Glomerular visceral epithelial cell (primary cell): Measurements from ENCODE around the gene MARCHF3.
"Not testable (repeated sequence)": the region's sequence is repeated elsewhere in the genome, so short reads cannot be mapped to it uniquely, and the experiment has no call there.

ENCODE experiments used
- DNase-seq: peaks from one replicate; pipeline ENCODE4 v3.0.0-alpha.2; 2016; ENCODE audit errors: extremely low spot score

MARCHF3 gene

DNA sequence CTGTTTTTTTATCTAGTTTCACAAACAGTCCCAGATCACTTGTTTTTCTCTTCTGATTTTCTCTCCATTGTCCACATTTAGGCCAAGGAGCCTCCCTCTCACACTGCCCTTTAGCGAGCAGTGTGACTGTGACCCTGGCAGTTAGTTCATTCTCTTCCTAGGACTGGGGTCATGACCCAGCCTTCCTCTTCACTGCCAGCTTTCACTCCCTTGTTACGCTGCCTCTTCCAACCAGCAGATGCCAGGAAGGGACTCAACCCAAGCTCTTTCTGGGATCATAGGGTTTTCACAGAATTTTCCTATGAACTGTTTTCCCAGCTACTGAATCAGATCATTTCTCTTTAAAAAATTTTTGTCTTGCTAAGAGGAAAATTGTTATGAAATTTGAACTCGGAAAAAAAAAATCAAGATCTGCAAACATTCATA is 182.5 kb downstream of the MARCHF3 start:
- no peak for DNase-seq

- no peak for DNase-seq
These were observed 182.9 kb downstream of the MARCHF3 start for GRCh38 chr5:126847456-126847820.

GRCh38 chr5:126846744-126847455 is 183.5 kb downstream of the MARCHF3 start:
- no peak for DNase-seq

DNA sequence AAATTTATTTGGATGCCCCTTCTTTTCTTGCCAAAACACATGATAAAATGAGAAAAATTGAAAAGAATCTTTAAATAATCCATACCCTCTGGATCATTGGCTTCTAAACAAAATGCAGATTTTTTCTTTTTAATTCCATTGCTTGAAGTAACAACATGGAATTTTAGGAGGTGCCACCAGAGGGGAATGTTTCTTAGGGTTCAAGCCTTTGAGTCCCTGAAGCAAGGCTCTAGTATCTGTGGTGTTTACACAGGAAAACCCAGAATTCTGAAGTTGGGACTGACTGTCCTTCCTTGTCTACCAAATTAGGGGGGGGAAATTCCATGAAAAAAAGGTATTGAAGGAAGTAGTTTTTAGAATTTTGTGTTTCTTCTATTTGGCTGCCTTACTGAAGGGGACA is 184.0 kb downstream of the MARCHF3 start:
- no peak for DNase-seq

GRCh38 chr5:126845470-126846070 is 184.8 kb downstream of the MARCHF3 start:
- peak; percentile 17 for DNase-seq

DNA sequence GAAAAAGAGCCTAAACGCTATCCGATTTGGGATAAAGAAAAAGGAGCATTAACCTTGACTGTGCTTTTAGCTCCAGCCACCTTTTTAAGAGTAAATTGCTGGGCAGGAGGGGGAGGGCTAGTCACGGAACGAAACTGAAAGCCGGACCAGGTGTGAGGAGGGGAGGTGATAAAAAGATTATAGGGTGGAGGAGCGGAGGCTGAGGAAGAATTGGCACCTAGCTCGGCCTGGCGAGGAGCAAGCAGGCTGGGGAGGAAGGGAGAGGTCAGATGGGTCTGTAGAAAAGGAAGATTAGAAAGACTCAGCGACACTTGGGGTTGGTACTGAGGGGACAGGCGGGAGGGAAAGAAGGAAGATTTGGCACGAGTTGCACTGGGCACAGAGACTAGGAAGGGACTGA is 187.0 kb downstream of the MARCHF3 start:
- not testable (repeated sequence) for DNase-seq

- not testable (repeated sequence) for DNase-seq
These were observed 191.0 kb downstream of the MARCHF3 start for GRCh38 chr5:126839407-126839806.

GRCh38 chr5:126837906-126838539 is 192.3 kb downstream of the MARCHF3 start:
- DNase-seq = no peak

GRCh38 chr5:126837242-126837641 is 193.1 kb downstream of the MARCHF3 start:
- no peak for DNase-seq

GRCh38 chr5:126836778-126837177 is 193.6 kb downstream of the MARCHF3 start:
- no peak for DNase-seq

GRCh38 chr5:126831156-126831555 is 199.2 kb downstream of the MARCHF3 start:
- no peak for DNase-seq

- no peak for DNase-seq
These were observed 200.3 kb downstream of the MARCHF3 start for GRCh38 chr5:126830061-126830460.

- DNase-seq = no peak
These were observed 201.3 kb downstream of the MARCHF3 start for GRCh38 chr5:126829098-126829497.

GRCh38 chr5:126826619-126827215 is 203.6 kb downstream of the MARCHF3 start:
- no peak for DNase-seq

GRCh38 chr5:126819253-126819652 is 211.1 kb downstream of the MARCHF3 start:
- DNase-seq = no peak

- DNase-seq = no peak
These were observed 211.6 kb downstream of the MARCHF3 start for GRCh38 chr5:126818736-126819135.
